GM23338 (cell line): Measurements from ENCODE around the gene ARHGEF1. TPM values are rescaled to one million over a fixed set of nuclear protein-coding genes. Genes with fewer than 3 reads are reported as not detected.

Experiments used
- ATAC-seq: fragments of 200-7000 bp; cut with Tn5 transposase; 3 replicates; pipeline ENCODE4 v1.9.1; 2020
- DNase-seq: peaks from one replicate; pipeline ENCODE4 v3.0.0-alpha.2; 2015; ENCODE audit warnings: low spot score
- H2AFZ ChIP-seq: fragments of 200-600 bp; sonication (generic); 2 replicates; pipeline ENCODE4 v1.8.0; 2016; ENCODE audit warnings: antibody characterized with exemption, mild to moderate bottlenecking, moderate library complexity
- H3F3A ChIP-seq: fragments of 200-600 bp; sonication (generic); replicated peaks from 2 replicates; pipeline ENCODE4 v1.8.0; 2017; ENCODE audit warnings: antibody characterized with exemption, mixed run types, low read depth
- H3K27ac ChIP-seq: fragments of 200-600 bp; sonication (generic); 2 replicates; pipeline ENCODE4 v1.6.1; 2016; ENCODE audit warnings: low read depth
- H3K27me3 ChIP-seq: fragments of 200-600 bp; sonication (generic); 2 replicates; pipeline ENCODE4 v1.8.0; 2016; ENCODE audit warnings: mild to moderate bottlenecking, mixed run types, moderate library complexity; ENCODE audit not compliant: insufficient read depth
- H3K36me3 ChIP-seq: fragments of 200-600 bp; sonication (generic); 2 replicates; pipeline ENCODE4 v1.8.0; 2016; ENCODE audit warnings: mild to moderate bottlenecking; ENCODE audit not compliant: insufficient read depth
- H3K4me1 ChIP-seq: fragments of 200-600 bp; sonication (generic); 2 replicates; pipeline ENCODE4 v1.8.0; 2016; ENCODE audit warnings: mild to moderate bottlenecking, moderate library complexity; ENCODE audit not compliant: insufficient read depth
- H3K4me2 ChIP-seq: fragments of 200-600 bp; sonication (generic); 2 replicates; pipeline ENCODE4 v1.7.1; 2017; ENCODE audit warnings: mixed run types
- H3K4me3 ChIP-seq: fragments of 200-600 bp; sonication (generic); 2 replicates; pipeline ENCODE4 v1.6.1; 2016; ENCODE audit warnings: mixed run types
- H3K79me2 ChIP-seq: fragments of 200-600 bp; sonication (generic); replicated peaks from 2 replicates; pipeline ENCODE4 v1.8.0; 2017; ENCODE audit warnings: mild to moderate bottlenecking; ENCODE audit not compliant: insufficient read depth
- H3K9me2 ChIP-seq: fragments of 200-600 bp; sonication (generic); 2 replicates; pipeline ENCODE4 v1.8.0; 2017; ENCODE audit not compliant: insufficient read depth
- H4K20me1 ChIP-seq: fragments of 200-600 bp; sonication (generic); replicated peaks from 2 replicates; pipeline ENCODE4 v1.8.0; 2017; ENCODE audit warnings: mild to moderate bottlenecking; ENCODE audit not compliant: insufficient read depth
- H3K27ac Mint-ChIP-seq: 2 replicates; pipeline ENCODE4 v1.8.0; 2020; ENCODE audit warnings: inconsistent platforms, mild to moderate bottlenecking, moderate library complexity, mixed read lengths
- H3K27me3 Mint-ChIP-seq: 3 replicates; pipeline ENCODE4 v1.8.0; 2022; ENCODE audit warnings: low read depth, mild to moderate bottlenecking, moderate library complexity, mixed read lengths, inconsistent platforms; ENCODE audit not compliant: insufficient read depth, poor library complexity
- H3K36me3 Mint-ChIP-seq: 3 replicates; pipeline ENCODE4 v1.8.0; 2021; ENCODE audit warnings: low read depth, mild to moderate bottlenecking, inconsistent platforms, moderate library complexity, mixed read lengths
- H3K4me1 Mint-ChIP-seq: 3 replicates; pipeline ENCODE4 v1.8.0; 2020; ENCODE audit warnings: mild to moderate bottlenecking, inconsistent platforms, mixed read lengths
- H3K4me3 Mint-ChIP-seq: 3 replicates; pipeline ENCODE4 v1.8.0; 2021; ENCODE audit warnings: moderate library complexity, mild to moderate bottlenecking, inconsistent platforms, mixed read lengths
- H3K9me3 Mint-ChIP-seq: 3 replicates; pipeline ENCODE4 v1.8.0; 2020; ENCODE audit warnings: moderate library complexity, mild to moderate bottlenecking, inconsistent platforms, mixed read lengths
- CREB1 ChIP-seq: fragments of 250-450 bp; sonication (Bioruptor Pico); IDR thresholded peaks from 2 replicates; pipeline ENCODE4 v1.5.0; 2020; ENCODE audit warnings: low read depth, mild to moderate bottlenecking, moderate library complexity
- CTCF ChIP-seq, 2 experiments: fragments of 200-600 bp in 1 of 2; sonication (generic) in 1 of 2; conservative IDR thresholded peaks; 2 replicates each; pipeline versions ENCODE4 v1.5.1 to v1.6.1; 2016 to 2017; ENCODE audit warnings: antibody characterized with exemption in 2 of 2, low read depth in 2 of 2, mild to moderate bottlenecking in 2 of 2, moderate library complexity in 1 of 2
- ETS1 ChIP-seq: IDR thresholded peaks from 2 replicates; pipeline ENCODE4 v1.6.1; 2016; ENCODE audit warnings: antibody characterized with exemption
- EZH2 ChIP-seq: fragments of 200-600 bp; sonication (generic); IDR thresholded peaks from one replicate; pipeline ENCODE4 v1.8.0; 2017; ENCODE audit warnings: antibody characterized with exemption, mild to moderate bottlenecking, low read depth; ENCODE audit not compliant: unreplicated experiment
- EZH2phosphoT487 ChIP-seq: fragments of 200-600 bp; sonication (generic); IDR thresholded peaks from one replicate; pipeline ENCODE4 v1.8.1; 2018; ENCODE audit warnings: antibody characterized with exemption; ENCODE audit not compliant: unreplicated experiment
- JUNB ChIP-seq: IDR thresholded peaks from one replicate; pipeline ENCODE4 v1.6.1; 2016; ENCODE audit warnings: antibody characterized with exemption; ENCODE audit not compliant: unreplicated experiment
- NANOG ChIP-seq: IDR thresholded peaks from 2 replicates; pipeline ENCODE4 v1.6.1; 2016; ENCODE audit warnings: antibody characterized with exemption, borderline replicate concordance
- POLR2AphosphoS5 ChIP-seq: IDR thresholded peaks from 2 replicates; pipeline ENCODE4 v1.6.1; 2016; ENCODE audit warnings: antibody characterized with exemption, low read depth
- REST ChIP-seq: IDR thresholded peaks from one replicate; pipeline ENCODE4 v1.6.1; 2018; ENCODE audit warnings: antibody characterized with exemption; ENCODE audit not compliant: unreplicated experiment
- STAT1 ChIP-seq: IDR thresholded peaks from one replicate; pipeline ENCODE4 v1.6.1; 2016; ENCODE audit warnings: antibody characterized with exemption; ENCODE audit not compliant: unreplicated experiment
- ZNF114 ChIP-seq: fragments of 250-450 bp; sonication (Bioruptor Pico); IDR thresholded peaks from 2 replicates; pipeline ENCODE4 v1.5.0; 2020; ENCODE audit warnings: mild to moderate bottlenecking, moderate library complexity
- ZNF331 ChIP-seq: fragments of 250-450 bp; sonication (Bioruptor Pico); IDR thresholded peaks from 2 replicates; pipeline ENCODE4 v1.5.0; 2020; ENCODE audit warnings: low read depth, mild to moderate bottlenecking, moderate library complexity
- ZNF462 ChIP-seq: fragments of 250-450 bp; sonication (Bioruptor Pico); IDR thresholded peaks from 2 replicates; pipeline ENCODE4 v1.5.0; 2020; ENCODE audit warnings: mild to moderate bottlenecking, moderate library complexity
- polyA plus RNA-seq: library from polyadenylated mRNA; unstranded; fragments of >200 nt; fragmentation: Nextera tagmentation; extraction: Ambion mirVana; gene quantifications from 2 replicates; pipeline ENCODE4 v1.2.1, GENCODE V29; 2016
- total RNA-seq: library from RNA; depleted of rRNA; stranded (reverse); fragments of >200 nt; shearing (Covaris generic); gene quantifications from 2 replicates; pipeline ENCODE4 v1.2.3, GENCODE V29; 2014

ARHGEF1 gene
- total and polyA plus RNA-seq, 2 experiments from 2014 or later: 41.3 to 44.7 TPM

GRCh38 chr19:41945135-41945766 is 62.3 kb downstream of the ARHGEF1 start (continued):
- TF ChIP-seq NANOG: no peak

GRCh38 chr19:41947091-41947490 is 64.1 kb downstream of the ARHGEF1 start:
- H3K4me3 Mint-ChIP-seq: no peak overlapping the region; the same call in 2 of the 3 replicates
- DNase-seq (no peak), ATAC-seq (no peak)
- no peak overlapping the region for H3K27ac Mint-ChIP-seq
- Histone ChIP-seq H3K4me2 (no peak overlapping the region), H3K79me2 (no peaks in the 10 kb centered on the region), H3K4me1 (no peaks in the 10 kb centered on the region), H3K9me2 (no peaks in the 10 kb centered on the region), H3K27ac (no peak overlapping the region), H3K27me3 (peaks cover 11% of the 10 kb centered on the region; the same call in 1 of the 2 replicates), H3K36me3 (no peaks in the 10 kb centered on the region), H4K20me1 (no peaks in the 10 kb centered on the region), H3K4me3 (no peak overlapping the region), H2AFZ (no peak overlapping the region), H3F3A (no peaks in the 10 kb centered on the region)
- peaks cover 10% of the 10 kb centered on the region for H3K27me3 Mint-ChIP-seq
- peaks cover 4% of the 10 kb centered on the region; the same call in 1 of the 3 replicates for H3K9me3 Mint-ChIP-seq
- H3K4me1 Mint-ChIP-seq: no peaks in the 10 kb centered on the region
- TF ChIP-seq EZH2phosphoT487 (no peak), STAT1 (no peak), EZH2 (no peak), CTCF (conservative IDR thresholded peaks at IDR 0.05; ENCODE audit: low read depth in 2 of 2) (no peak), ZNF462 (CRISPR knock-in tag) (no peak), POLR2AphosphoS5 (no peak), ZNF331 (no peak), JUNB (no peak), ETS1 (no peak), ZNF114 (CRISPR knock-in tag) (no peak), NANOG (no peak), REST (no peak), CREB1 (CRISPR knock-in tag) (no peak)
- no peaks in the 10 kb centered on the region for H3K36me3 Mint-ChIP-seq
